Neural progenitor cell (in vitro differentiated cells): ENCODE measurements around the gene IFT81. TPM values are rescaled to one million over a fixed set of nuclear protein-coding genes. Genes with fewer than 3 reads are reported as not detected.

Experiments used
- DNase-seq: peaks from one replicate; pipeline ENCODE4 v3.0.0-alpha.2; 2016; ENCODE audit warnings: low spot score
- H2AFZ ChIP-seq: fragments of 200-600 bp; sonication (generic); replicated peaks from 2 replicates; pipeline ENCODE4 v1.6.1; 2016; ENCODE audit warnings: antibody characterized with exemption
- H3F3A ChIP-seq: fragments of 200-600 bp; sonication (generic); 2 replicates; pipeline ENCODE4 v1.6.1; 2016; ENCODE audit warnings: antibody characterized with exemption, low read depth
- H3K27ac ChIP-seq: fragments of 200-600 bp; sonication (generic); 2 replicates; pipeline ENCODE4 v1.5.1; 2016; ENCODE audit warnings: mild to moderate bottlenecking
- H3K27me3 ChIP-seq: fragments of 200-600 bp; sonication (generic); 2 replicates; pipeline ENCODE4 v1.6.1; 2016; ENCODE audit warnings: mild to moderate bottlenecking, moderate library complexity
- H3K36me3 ChIP-seq: fragments of 200-600 bp; sonication (generic); 2 replicates; pipeline ENCODE4 v1.5.1; 2016
- H3K4me1 ChIP-seq: fragments of 200-600 bp; sonication (generic); 2 replicates; pipeline ENCODE4 v1.6.1; 2016; ENCODE audit warnings: mixed run types
- H3K4me2 ChIP-seq: fragments of 200-600 bp; sonication (generic); 2 replicates; pipeline ENCODE4 v1.6.1; 2016
- H3K4me3 ChIP-seq: fragments of 200-600 bp; sonication (generic); 2 replicates; pipeline ENCODE4 v1.5.1; 2016
- H3K79me2 ChIP-seq: fragments of 200-600 bp; sonication (generic); 2 replicates; pipeline ENCODE4 v1.6.1; 2016; ENCODE audit warnings: low read depth
- H3K9ac ChIP-seq: fragments of 200-600 bp; sonication (generic); 2 replicates; pipeline ENCODE4 v1.6.1; 2016
- H3K9me3 ChIP-seq: fragments of 200-600 bp; sonication (generic); 2 replicates; pipeline ENCODE4 v1.5.1; 2016; ENCODE audit warnings: low read depth
- H4K20me1 ChIP-seq: fragments of 200-600 bp; sonication (generic); 2 replicates; pipeline ENCODE4 v1.6.1; 2016; ENCODE audit warnings: low read depth
- H3K27ac Mint-ChIP-seq: 3 replicates; pipeline ENCODE4 v1.8.0; 2021; ENCODE audit warnings: mixed read lengths
- H3K27me3 Mint-ChIP-seq: 2 replicates; pipeline ENCODE4 v1.8.0; 2022; ENCODE audit warnings: low read depth, mild to moderate bottlenecking, inconsistent platforms, moderate library complexity, mixed read lengths; ENCODE audit not compliant: insufficient read depth
- H3K36me3 Mint-ChIP-seq: 3 replicates; pipeline ENCODE4 v1.8.0; 2021; ENCODE audit warnings: mixed read lengths
- H3K4me1 Mint-ChIP-seq: 3 replicates; pipeline ENCODE4 v1.8.0; 2021; ENCODE audit warnings: mixed read lengths
- H3K4me3 Mint-ChIP-seq: 3 replicates; pipeline ENCODE4 v1.8.0; 2021; ENCODE audit warnings: mild to moderate bottlenecking, moderate library complexity, mixed read lengths
- H3K9me3 Mint-ChIP-seq: 3 replicates; pipeline ENCODE4 v1.8.0; 2020; ENCODE audit warnings: mixed read lengths
- CTCF ChIP-seq: fragments of 200-600 bp; sonication (generic); IDR thresholded peaks from 2 replicates; pipeline ENCODE4 v1.5.1; 2017; ENCODE audit warnings: antibody characterized with exemption, mild to moderate bottlenecking
- EZH2 ChIP-seq: fragments of 200-600 bp; sonication (generic); IDR thresholded peaks from 2 replicates; pipeline ENCODE4 v1.6.1; 2017; ENCODE audit warnings: antibody characterized with exemption, mild to moderate bottlenecking, moderate library complexity
- EZH2phosphoT487 ChIP-seq: fragments of 200-600 bp; sonication (generic); IDR thresholded peaks from 2 replicates; pipeline ENCODE4 v1.6.1; 2017; ENCODE audit warnings: antibody characterized with exemption
- total RNA-seq: library from RNA; depleted of rRNA; stranded (reverse); fragments of >200 nt; gene quantifications from 2 replicates; pipeline ENCODE4 v1.2.3, GENCODE V29; 2015; ENCODE audit warnings: low replicate concordance

The IFT81 gene
- total RNA-seq, 1 donor from 2014 or later: 73.8 TPM

- H3K27me3 ChIP-seq: no peaks in the 10 kb centered on the region
- no peaks in the 10 kb centered on the region for H3K79me2 ChIP-seq
- H3K36me3 ChIP-seq: peaks cover 18% of the 10 kb centered on the region
- no peak for DNase-seq
- Mint-ChIP-seq H3K36me3 (peaks cover 33% of the 10 kb centered on the region), H3K9me3 (no peaks in the 10 kb centered on the region), H3K27ac (no peak overlapping the region), H3K4me3 (no peak overlapping the region), H3K27me3 (no peaks in the 10 kb centered on the region), H3K4me1 (peaks cover 16% of the 10 kb centered on the region)
- no peaks in the 10 kb centered on the region for H4K20me1 ChIP-seq
- no peaks in the 10 kb centered on the region for H3K9me3 ChIP-seq
- H3K27ac ChIP-seq: no peak overlapping the region
- no peaks in the 10 kb centered on the region for H3K4me1 ChIP-seq
- no peak overlapping the region for H3K9ac ChIP-seq
- H3K4me2 ChIP-seq: no peak overlapping the region
- H3F3A ChIP-seq: no peaks in the 10 kb centered on the region
- H3K4me3 ChIP-seq: no peak overlapping the region
- H2AFZ ChIP-seq: no peak overlapping the region
- TF ChIP-seq CTCF (no peak), EZH2 (no peak), EZH2phosphoT487 (no peak)
Measured at GRCh38 chr12:110197003-110197402, 72.8 kb downstream of the IFT81 start.

DNA sequence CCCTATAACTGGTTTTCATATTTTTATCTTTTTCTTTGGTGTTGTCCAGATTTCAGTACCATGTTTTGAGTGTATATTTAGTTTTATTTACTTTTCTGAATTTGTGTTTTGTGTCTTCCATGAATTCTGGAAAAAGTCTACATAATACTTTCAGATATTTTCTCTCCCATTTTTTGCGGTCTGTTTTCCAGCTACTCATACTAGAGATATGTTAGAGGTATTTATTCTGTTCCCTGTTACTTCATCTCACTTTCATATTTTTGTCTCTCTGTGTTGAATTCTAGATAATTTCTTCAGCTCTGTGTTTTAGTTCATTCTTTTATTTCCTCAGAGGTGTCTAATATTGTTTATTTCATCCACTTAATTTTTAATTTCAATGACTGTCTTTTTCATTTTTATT is 74.2 kb downstream of the IFT81 start:
- Histone ChIP-seq H2AFZ (no peak overlapping the region), H3K4me2 (no peak overlapping the region), H3K4me1 (no peaks in the 10 kb centered on the region), H3K27me3 (no peaks in the 10 kb centered on the region), H3F3A (no peaks in the 10 kb centered on the region), H3K4me3 (no peak overlapping the region), H3K9ac (no peak overlapping the region), H3K9me3 (no peaks in the 10 kb centered on the region), H3K27ac (no peak overlapping the region), H3K36me3 (peaks cover 4% of the 10 kb centered on the region), H3K79me2 (no peaks in the 10 kb centered on the region), H4K20me1 (no peaks in the 10 kb centered on the region)
- Mint-ChIP-seq H3K27ac (no peak overlapping the region), H3K9me3 (no peaks in the 10 kb centered on the region), H3K36me3 (peaks cover 31% of the 10 kb centered on the region), H3K27me3 (no peaks in the 10 kb centered on the region), H3K4me3 (no peak overlapping the region), H3K4me1 (peaks cover 16% of the 10 kb centered on the region)
- no peak for DNase-seq
- TF ChIP-seq CTCF (no peak), EZH2 (no peak), EZH2phosphoT487 (no peak)

- peaks cover 33% of the 10 kb centered on the region for H3K36me3 Mint-ChIP-seq
- no peak overlapping the region for H3K27ac ChIP-seq
- peak overlapping the region; percentile 9 for H3K4me3 Mint-ChIP-seq
- no peaks in the 10 kb centered on the region for H3K36me3 ChIP-seq
- no peaks in the 10 kb centered on the region for H3K9me3 Mint-ChIP-seq
- H3F3A ChIP-seq: no peaks in the 10 kb centered on the region
- no peak overlapping the region for H2AFZ ChIP-seq
- no peaks in the 10 kb centered on the region for H3K9me3 ChIP-seq
- H3K79me2 ChIP-seq: no peaks in the 10 kb centered on the region
- H3K4me1 Mint-ChIP-seq: peaks cover 16% of the 10 kb centered on the region
- no peaks in the 10 kb centered on the region for H3K4me1 ChIP-seq
- H3K27me3 ChIP-seq: no peaks in the 10 kb centered on the region
- H3K4me2 ChIP-seq: no peak overlapping the region
- H4K20me1 ChIP-seq: no peaks in the 10 kb centered on the region
- DNase-seq: no peak
- peak overlapping the region; percentile 79 for H3K27ac Mint-ChIP-seq
- TF ChIP-seq CTCF: no peak
- TF ChIP-seq EZH2: no peak
- no peak for TF ChIP-seq EZH2phosphoT487
- no peak overlapping the region for H3K9ac ChIP-seq
- H3K27me3 Mint-ChIP-seq: no peaks in the 10 kb centered on the region
- no peak overlapping the region for H3K4me3 ChIP-seq
Measured at GRCh38 chr12:110199339-110200123, 75.4 kb downstream of the IFT81 start.
